Activated B cell treated with CpG ODN at 0.5 μM for 24 hours (primary cell): ENCODE results near the gene OR1S2. TPM values are rescaled to one million over a fixed set of nuclear protein-coding genes. Genes with fewer than 3 reads are reported as not detected.
"Not testable (repeated sequence)": the region's sequence is repeated elsewhere in the genome, so short reads cannot be mapped to it uniquely, and the experiment has no call there.

Source experiments
- ATAC-seq: fragments of 200-7000 bp; cut with Tn5 transposase; one replicate; pipeline ENCODE4 v1.10.0; 2021; ENCODE audit warnings: low read depth, mild to moderate bottlenecking, moderate library complexity
- CTCF ChIA-PET: fragments of 350-600 bp; sonication (Branson Sonifier 250); formaldehyde crosslinking; loops from one replicate; lab custom pipeline; 2021; ENCODE audit warnings: antibody characterized with exemption; lab: Charles Lee
- POLR2A ChIA-PET: fragments of 350-600 bp; sonication (Branson Sonifier 250); formaldehyde crosslinking; loops from one replicate; lab custom pipeline; 2021; ENCODE audit warnings: antibody characterized with exemption; lab: Charles Lee
- DNase-seq: peaks from one replicate; pipeline ENCODE4 v3.0.0; 2022
- H3K27ac Mint-ChIP-seq: one replicate; pipeline ENCODE4 v1.8.0; 2020; ENCODE audit warnings: mixed read lengths
- H3K27me3 Mint-ChIP-seq: one replicate; pipeline ENCODE4 v1.8.0; 2021; ENCODE audit warnings: mixed read lengths
- H3K36me3 Mint-ChIP-seq: one replicate; pipeline ENCODE4 v1.8.0; 2021; ENCODE audit warnings: low read depth, mixed read lengths
- H3K4me1 Mint-ChIP-seq: one replicate; pipeline ENCODE4 v1.8.0; 2021; ENCODE audit warnings: mixed read lengths
- H3K4me3 Mint-ChIP-seq: one replicate; pipeline ENCODE4 v1.8.0; 2020; ENCODE audit warnings: mild to moderate bottlenecking, mixed read lengths
- H3K9me3 Mint-ChIP-seq: one replicate; pipeline ENCODE4 v1.8.0; 2020; ENCODE audit warnings: mixed read lengths
- intact Hi-C: fragments of 100-400 bp; cut with micrococcal nuclease; formaldehyde crosslinking; loops from one replicate; pipeline ENCODE4 v1.15.1; 2024
- total RNA-seq: library from RNA; stranded (reverse); gene quantifications from 2 replicates; pipeline ENCODE4 v1.2.3, GENCODE V29; 2022
- TF ChIP-seq, protein P1 (sequence below): fragments of 200-600 bp; IDR thresholded peaks from one replicate; pipeline ENCODE4 v1.8.0; 2022; ENCODE audit warnings: antibody characterized with exemption, mild to moderate bottlenecking

OR1S2 gene, protein sequence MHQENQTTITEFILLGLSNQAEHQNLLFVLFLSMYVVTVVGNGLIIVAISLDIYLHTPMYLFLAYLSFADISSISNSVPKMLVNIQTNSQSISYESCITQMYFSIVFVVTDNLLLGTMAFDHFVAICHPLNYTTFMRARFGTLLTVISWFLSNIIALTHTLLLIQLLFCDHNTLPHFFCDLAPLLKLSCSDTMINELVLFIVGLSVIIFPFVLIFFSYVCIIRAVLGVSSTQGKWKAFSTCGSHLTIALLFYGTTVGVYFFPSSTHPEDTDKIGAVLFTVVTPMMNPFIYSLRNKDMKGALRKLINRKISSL
- not detected in 2 replicates for total RNA-seq

DNA sequence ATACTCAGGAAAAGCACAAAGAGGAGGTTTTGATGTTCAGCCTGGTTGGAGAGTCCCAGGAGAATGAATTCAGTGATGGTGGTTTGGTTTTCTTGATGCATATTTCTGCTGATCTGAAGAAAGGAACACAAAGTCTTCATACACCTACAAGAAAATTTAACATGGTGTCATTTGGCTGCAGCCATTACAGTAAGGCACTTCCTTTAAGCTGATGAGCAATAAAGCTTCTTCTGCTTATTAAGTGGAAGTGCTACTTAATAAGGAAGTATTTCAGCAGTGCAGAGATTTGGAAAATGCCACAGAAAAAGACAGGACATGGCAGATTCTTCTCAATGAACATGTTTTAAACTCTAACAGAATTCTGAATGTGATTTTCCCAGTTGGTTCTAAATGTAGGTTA, at the start of gene OR1S2:
Gene OR1S2 (minus strand): TSS at position 101 of the 400 bp plus-strand sequence. CDS start 0 bp downstream, at position 101.
- ATAC-seq, result no peak
- intact Hi-C loops, result no loop called here
- Mint-ChIP-seq H3K4me3 (no peak within 1 kb of the TSS), H3K36me3 (no peaks in the 10 kb centered on the region), H3K27me3 (peaks cover 5% of the 10 kb centered on the region), H3K27ac (no peak within 1 kb of the TSS), H3K9me3 (no peaks in the 10 kb centered on the region), H3K4me1 (no peaks in the 10 kb centered on the region)
- TF ChIP-seq, protein P1, sequence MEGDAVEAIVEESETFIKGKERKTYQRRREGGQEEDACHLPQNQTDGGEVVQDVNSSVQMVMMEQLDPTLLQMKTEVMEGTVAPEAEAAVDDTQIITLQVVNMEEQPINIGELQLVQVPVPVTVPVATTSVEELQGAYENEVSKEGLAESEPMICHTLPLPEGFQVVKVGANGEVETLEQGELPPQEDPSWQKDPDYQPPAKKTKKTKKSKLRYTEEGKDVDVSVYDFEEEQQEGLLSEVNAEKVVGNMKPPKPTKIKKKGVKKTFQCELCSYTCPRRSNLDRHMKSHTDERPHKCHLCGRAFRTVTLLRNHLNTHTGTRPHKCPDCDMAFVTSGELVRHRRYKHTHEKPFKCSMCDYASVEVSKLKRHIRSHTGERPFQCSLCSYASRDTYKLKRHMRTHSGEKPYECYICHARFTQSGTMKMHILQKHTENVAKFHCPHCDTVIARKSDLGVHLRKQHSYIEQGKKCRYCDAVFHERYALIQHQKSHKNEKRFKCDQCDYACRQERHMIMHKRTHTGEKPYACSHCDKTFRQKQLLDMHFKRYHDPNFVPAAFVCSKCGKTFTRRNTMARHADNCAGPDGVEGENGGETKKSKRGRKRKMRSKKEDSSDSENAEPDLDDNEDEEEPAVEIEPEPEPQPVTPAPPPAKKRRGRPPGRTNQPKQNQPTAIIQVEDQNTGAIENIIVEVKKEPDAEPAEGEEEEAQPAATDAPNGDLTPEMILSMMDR, result no peak
- ChIA-PET POLR2A (no interaction called here), CTCF (no interaction called here)
- no peak for DNase-seq

DNA sequence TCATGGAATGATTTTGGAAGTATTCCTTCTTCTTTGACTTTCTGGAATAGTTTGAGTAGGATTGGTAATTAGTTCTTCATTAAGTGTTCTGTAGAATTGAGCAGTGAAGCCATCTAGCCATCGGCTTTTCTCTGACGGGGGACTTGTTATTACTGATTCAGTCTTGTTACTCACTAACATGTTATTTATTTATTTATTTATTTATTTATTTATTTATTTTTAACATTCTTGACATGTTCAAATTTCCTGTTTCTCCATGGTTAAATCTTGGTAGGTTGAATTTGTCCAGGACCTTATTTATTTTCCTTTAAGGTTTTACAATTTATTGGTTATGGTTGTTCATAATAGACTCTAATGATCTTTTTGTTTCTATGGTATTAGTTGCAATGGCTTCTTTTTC, 40.0 kb upstream of the OR1S2 start:
- H3K4me1 Mint-ChIP-seq, result no peaks in the 10 kb centered on the region
- H3K27ac Mint-ChIP-seq, result no peak overlapping the region
- ChIA-PET POLR2A (no interaction called here), CTCF (no interaction called here)
- no peak overlapping the region for H3K4me3 Mint-ChIP-seq
- ATAC-seq (no peak), DNase-seq (no peak)
- intact Hi-C loops, result no loop called here
- H3K9me3 Mint-ChIP-seq, result peaks cover 6% of the 10 kb centered on the region
- peaks cover 4% of the 10 kb centered on the region for H3K27me3 Mint-ChIP-seq
- TF ChIP-seq, protein P1, result no peak
- H3K36me3 Mint-ChIP-seq, result no peaks in the 10 kb centered on the region

DNA sequence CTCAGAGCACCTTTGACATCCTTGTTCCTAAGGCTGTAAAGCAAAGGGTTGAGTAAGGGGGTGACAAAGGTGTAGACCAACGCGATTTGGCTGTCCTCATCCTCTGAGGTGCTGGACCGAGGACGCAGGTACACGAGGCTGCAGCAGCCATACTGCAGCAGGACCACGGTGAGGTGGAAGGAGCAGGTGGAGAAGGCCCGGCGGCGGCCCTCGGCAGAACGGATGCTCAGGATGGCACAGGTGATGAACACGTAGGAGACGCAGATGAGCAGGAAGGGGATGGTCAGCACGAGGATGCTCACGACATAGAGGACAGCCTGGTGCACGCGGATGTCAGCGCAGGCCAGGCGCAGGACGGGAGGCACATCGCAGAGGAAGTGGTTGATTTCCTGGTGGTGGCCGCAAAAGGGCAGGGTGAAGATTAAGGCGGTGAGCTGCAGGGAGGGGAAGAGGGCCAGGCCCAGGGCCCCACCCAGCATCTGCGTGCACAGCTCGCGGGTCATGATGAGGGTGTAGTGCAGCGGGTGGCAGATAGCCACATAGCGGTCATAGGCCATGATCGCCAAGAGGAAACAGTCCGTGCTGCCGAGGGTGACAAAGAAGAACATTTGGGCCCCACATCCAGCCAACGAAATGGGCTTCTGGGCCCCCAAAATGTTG, 24.1 kb upstream of the OR1S2 start:
- H3K9me3 Mint-ChIP-seq, result peaks cover 2% of the 10 kb centered on the region
- no peaks in the 10 kb centered on the region for H3K4me1 Mint-ChIP-seq
- no peaks in the 10 kb centered on the region for H3K36me3 Mint-ChIP-seq
- POLR2A ChIA-PET, result no interaction called here
- intact Hi-C loops, result no loop called here
- H3K27ac Mint-ChIP-seq, result no peak overlapping the region
- ATAC-seq (no peak), DNase-seq (no peak)
- no peak overlapping the region for H3K4me3 Mint-ChIP-seq
- CTCF ChIA-PET, result no interaction called here
- peaks cover 10% of the 10 kb centered on the region for H3K27me3 Mint-ChIP-seq
- TF ChIP-seq, protein P1, result no peak

DNA sequence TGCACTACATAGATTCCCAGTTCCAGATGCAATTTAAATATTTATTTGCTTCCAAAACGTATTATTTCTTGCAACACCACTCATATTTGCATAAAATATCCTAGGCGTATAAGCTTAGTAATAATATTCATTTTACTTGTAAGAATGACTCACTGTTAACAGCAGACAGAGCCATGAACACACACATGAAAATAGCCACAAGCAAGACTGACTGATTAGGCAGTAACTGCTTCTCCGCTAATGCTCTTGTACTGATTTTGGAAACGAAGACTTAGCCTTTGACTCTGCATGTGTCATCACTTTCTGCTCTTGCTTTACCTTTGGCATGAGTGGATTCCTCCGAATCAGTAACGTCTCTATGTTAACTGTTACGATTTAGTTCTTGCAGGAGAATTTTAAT, 18.8 kb upstream of the OR1S2 start:
- Mint-ChIP-seq H3K27me3 (peaks cover 5% of the 10 kb centered on the region), H3K27ac (no peak overlapping the region), H3K36me3 (no peaks in the 10 kb centered on the region), H3K4me1 (no peaks in the 10 kb centered on the region), H3K9me3 (no peaks in the 10 kb centered on the region), H3K4me3 (no peak overlapping the region)
- DNase-seq (no peak), ATAC-seq (no peak)
- intact Hi-C loops, result no loop called here
- ChIA-PET CTCF (no interaction called here), POLR2A (no interaction called here)
- TF ChIP-seq, protein P1, result no peak

DNA sequence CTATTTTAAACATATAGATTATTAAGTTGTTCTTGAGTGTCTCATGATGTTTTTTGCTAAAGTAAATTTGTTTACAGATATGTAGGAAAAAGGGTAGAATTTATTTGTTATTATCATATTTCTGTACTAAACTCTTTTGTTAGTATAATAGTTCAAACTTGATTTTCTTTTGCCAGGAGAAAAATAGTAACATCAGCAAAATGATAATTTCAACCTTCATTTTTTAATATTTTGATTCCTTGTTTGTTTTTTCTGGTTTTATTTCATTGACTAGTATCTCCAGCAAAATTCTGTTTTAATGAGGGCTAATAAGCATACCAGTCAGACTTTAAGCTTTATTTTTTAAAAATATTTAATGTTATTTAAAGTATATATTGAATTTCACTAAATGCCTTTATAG, 12.5 kb upstream of the OR1S2 start:
- no peak overlapping the region for H3K4me3 Mint-ChIP-seq
- no peaks in the 10 kb centered on the region for H3K36me3 Mint-ChIP-seq
- DNase-seq (no peak), ATAC-seq (no peak)
- CTCF ChIA-PET, result no interaction called here
- POLR2A ChIA-PET, result no interaction called here
- intact Hi-C loops, result no loop called here
- TF ChIP-seq, protein P1, result no peak
- no peaks in the 10 kb centered on the region for H3K4me1 Mint-ChIP-seq
- no peak overlapping the region for H3K27ac Mint-ChIP-seq
- no peaks in the 10 kb centered on the region for H3K9me3 Mint-ChIP-seq
- H3K27me3 Mint-ChIP-seq, result peaks cover 2% of the 10 kb centered on the region

DNA sequence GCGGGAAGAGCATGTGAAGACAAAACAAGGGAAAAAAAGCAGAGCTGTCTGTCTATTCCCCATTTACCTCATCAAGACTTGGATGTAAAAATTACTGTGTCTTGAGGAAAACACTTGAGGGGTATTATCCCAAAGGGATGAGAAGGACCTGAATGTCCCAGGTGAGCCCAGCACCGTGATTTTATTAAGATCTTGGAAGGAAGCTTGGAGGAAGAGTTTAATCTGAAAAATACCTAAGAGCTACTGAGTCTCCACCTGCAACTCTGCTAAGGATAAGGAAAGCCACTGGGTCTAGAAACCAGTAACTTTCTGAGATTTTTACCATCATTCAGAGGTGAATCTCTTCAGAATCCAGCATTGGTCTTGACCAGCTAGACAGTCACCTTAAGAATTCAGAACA, 8.5 kb upstream of the OR1S2 start, which contains the start of gene OR1S1:
Gene OR1S1 (plus strand): TSS at position 301 of the 400 bp plus-strand sequence.
- H3K9me3 Mint-ChIP-seq, H3K27ac Mint-ChIP-seq, DNase-seq, ATAC-seq, H3K4me1 Mint-ChIP-seq, H3K4me3 Mint-ChIP-seq, H3K36me3 Mint-ChIP-seq, POLR2A ChIA-PET, CTCF ChIA-PET, H3K27me3 Mint-ChIP-seq, intact Hi-C loops: not testable (repeated sequence)
